Kidney epithelial cell (primary cell): ENCODE data around the gene IMMP2L. TPM values are rescaled to one million over a fixed set of nuclear protein-coding genes. Genes with fewer than 3 reads are reported as not detected.

Experiments
- DNase-seq: peaks from one replicate; pipeline ENCODE4 v3.0.0-alpha.2; 2010; ENCODE audit warnings: low read depth
- H3K27me3 ChIP-seq: 2 replicates; pipeline ENCODE4 v1.6.0; 2011; ENCODE audit warnings: low read length; ENCODE audit not compliant: control insufficient read depth, insufficient read depth
- H3K36me3 ChIP-seq: 2 replicates; pipeline ENCODE4 v1.5.1; 2011; ENCODE audit warnings: low read length; ENCODE audit not compliant: control insufficient read depth, insufficient read depth
- H3K4me3 ChIP-seq: 2 replicates; pipeline ENCODE4 v1.5.1; 2011; ENCODE audit warnings: low read depth, mild to moderate bottlenecking, control low read depth, low read length
- total RNA-seq: library from RNA; depleted of rRNA; stranded (reverse); fragments of >200 nt; gene quantifications from 2 replicates; pipeline ENCODE4 v1.2.3, GENCODE V29; 2015
- TF ChIP-seq, protein P1 (sequence below): IDR thresholded peaks from 2 replicates; pipeline ENCODE4 v1.5.1; 2011; ENCODE audit warnings: mild to moderate bottlenecking, moderate library complexity, low read length, control low read depth, inconsistent platforms; ENCODE audit not compliant: insufficient read depth, poor library complexity, severe bottlenecking

Gene IMMP2L
- total RNA-seq, 1 donor from 2014 or later = 30.8 TPM

DNA sequence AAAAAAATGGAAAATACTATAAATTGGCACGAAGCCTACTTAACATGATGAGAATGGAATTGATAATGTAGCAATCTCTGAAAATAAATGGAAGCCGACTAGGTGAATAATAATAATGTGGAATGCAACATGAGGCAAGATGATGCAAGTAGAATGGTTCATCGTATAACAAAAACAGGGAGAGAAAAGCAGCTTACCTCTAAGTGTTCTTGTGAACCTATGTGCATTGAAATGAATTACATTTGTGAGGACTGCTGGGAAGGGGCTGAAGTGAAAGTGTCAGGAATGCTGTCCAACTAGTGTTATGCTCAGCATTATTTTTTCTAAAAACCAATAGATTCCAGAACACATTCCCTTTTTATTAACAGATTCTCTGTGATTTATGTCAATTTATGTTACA is 912.0 kb downstream of the IMMP2L start:
- DNase-seq = no peak
- Histone ChIP-seq H3K27me3 (no peaks in the 10 kb centered on the region), H3K4me3 (no peak overlapping the region), H3K36me3 (no peaks in the 10 kb centered on the region)
- TF ChIP-seq, protein P1, sequence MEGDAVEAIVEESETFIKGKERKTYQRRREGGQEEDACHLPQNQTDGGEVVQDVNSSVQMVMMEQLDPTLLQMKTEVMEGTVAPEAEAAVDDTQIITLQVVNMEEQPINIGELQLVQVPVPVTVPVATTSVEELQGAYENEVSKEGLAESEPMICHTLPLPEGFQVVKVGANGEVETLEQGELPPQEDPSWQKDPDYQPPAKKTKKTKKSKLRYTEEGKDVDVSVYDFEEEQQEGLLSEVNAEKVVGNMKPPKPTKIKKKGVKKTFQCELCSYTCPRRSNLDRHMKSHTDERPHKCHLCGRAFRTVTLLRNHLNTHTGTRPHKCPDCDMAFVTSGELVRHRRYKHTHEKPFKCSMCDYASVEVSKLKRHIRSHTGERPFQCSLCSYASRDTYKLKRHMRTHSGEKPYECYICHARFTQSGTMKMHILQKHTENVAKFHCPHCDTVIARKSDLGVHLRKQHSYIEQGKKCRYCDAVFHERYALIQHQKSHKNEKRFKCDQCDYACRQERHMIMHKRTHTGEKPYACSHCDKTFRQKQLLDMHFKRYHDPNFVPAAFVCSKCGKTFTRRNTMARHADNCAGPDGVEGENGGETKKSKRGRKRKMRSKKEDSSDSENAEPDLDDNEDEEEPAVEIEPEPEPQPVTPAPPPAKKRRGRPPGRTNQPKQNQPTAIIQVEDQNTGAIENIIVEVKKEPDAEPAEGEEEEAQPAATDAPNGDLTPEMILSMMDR = no peak

DNA sequence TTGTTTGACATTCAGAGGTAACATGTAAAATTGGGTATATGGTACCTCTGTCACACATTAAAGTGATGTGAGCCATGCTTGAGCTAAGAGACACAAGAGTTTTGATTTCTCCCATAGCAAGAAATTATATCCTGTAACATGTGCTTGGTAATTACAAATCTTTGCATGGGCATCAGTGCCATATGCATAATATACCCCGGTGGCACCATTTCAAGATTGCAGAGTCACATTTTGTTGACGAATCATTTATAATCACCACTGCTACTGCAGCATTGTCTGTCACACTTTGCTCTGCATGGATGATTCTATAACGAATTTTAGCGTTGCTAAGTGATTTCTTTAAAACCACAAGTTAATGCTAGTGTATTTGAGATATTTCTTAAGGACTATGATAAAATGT is 915.0 kb downstream of the IMMP2L start:
- TF ChIP-seq, protein P1 = no peak
- DNase-seq = no peak
- H3K36me3 ChIP-seq = no peaks in the 10 kb centered on the region
- H3K27me3 ChIP-seq = no peaks in the 10 kb centered on the region
- no peak overlapping the region for H3K4me3 ChIP-seq

DNA sequence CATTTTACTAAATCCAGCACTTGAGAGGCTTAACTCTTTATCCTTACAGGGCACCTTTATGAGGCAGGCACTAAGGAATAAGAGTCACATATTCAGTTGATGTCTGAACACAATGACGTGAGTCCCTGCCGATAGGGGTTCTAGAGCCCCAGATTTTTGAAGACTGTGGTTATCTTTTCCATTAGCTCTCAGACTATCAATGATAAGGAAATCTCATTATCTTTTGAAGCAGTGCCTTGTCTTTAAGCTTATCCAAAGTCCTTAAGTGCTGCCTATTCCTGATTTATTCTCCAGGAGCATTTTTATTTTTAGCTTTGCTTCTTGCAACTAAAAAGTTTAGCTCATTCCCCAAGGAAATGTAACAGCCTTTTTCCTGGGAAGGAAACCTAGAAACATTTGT is 915.5 kb downstream of the IMMP2L start:
- Histone ChIP-seq H3K4me3 (no peak overlapping the region), H3K36me3 (no peaks in the 10 kb centered on the region), H3K27me3 (no peaks in the 10 kb centered on the region)
- no peak for DNase-seq
- TF ChIP-seq, protein P1 = no peak

DNA sequence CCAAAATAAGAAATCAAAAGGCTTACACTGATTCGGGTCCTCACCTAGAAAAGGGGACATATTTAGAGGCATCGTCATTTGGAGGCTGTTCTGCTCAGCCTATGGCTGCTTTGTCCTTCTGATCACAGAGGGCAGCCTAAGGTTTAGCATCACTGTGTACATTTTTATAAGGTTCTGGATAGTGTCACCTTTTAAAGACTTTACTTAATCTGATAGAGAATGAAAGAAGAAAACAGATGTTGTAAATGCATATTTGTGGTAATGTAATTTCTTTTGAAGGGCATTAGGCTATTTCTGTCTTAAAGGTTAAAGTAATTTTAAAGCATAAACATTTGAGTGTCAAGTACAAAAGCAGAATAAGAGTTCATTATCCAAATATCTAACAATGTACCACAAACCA is 916.7 kb downstream of the IMMP2L start:
- H3K36me3 ChIP-seq = no peaks in the 10 kb centered on the region
- DNase-seq = no peak
- TF ChIP-seq, protein P1 = no peak
- no peaks in the 10 kb centered on the region for H3K27me3 ChIP-seq
- H3K4me3 ChIP-seq = no peak overlapping the region

DNA sequence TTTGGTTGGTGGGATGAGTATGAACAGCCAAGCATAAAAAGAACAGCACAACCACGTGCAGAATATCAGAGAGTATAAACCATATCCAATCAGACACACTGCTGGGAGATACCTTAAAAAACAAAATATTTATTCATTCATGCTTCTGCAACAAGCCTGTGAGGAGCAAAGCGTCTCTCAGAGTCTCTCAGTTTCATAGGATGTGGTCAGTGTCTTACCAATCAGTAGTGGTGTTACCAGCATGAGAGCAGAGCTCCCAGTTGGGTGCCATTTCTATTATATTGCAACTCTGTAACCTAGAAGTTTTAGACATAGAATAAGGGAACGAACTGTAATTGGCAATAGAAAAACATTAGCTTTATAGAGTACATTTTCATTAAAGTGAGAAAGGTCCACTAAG is 917.2 kb downstream of the IMMP2L start:
- no peak overlapping the region for H3K4me3 ChIP-seq
- no peak for DNase-seq
- H3K27me3 ChIP-seq = no peaks in the 10 kb centered on the region
- TF ChIP-seq, protein P1 = no peak
- H3K36me3 ChIP-seq = no peaks in the 10 kb centered on the region

DNA sequence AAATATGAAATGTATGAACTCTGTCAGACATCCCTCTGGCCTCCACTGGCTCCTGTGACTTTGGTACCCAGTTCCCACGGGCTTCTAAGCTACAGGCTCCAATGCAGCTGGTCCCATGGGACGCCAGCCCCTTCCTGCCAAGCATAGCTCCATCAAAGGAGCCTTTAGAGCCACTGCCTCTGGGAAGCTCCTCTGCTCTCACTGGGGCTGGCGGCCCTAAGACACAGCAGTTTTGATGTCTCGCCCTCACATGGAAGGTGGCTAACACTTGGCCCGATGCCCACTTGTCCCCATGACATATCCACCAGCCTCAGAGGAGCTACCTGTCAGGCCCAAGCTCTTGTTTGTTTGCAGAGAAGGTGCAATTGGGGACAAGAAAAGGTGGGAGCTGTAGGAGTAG is 925.0 kb downstream of the IMMP2L start:
- no peaks in the 10 kb centered on the region for H3K36me3 ChIP-seq

More for the DNA sequence above, 925.0 kb downstream of the IMMP2L start:
- Histone ChIP-seq H3K27me3 (no peaks in the 10 kb centered on the region), H3K4me3 (no peak overlapping the region)
- DNase-seq = no peak
- TF ChIP-seq, protein P1 = no peak
